NB4 (cell line): ENCODE measurements around the gene STIM2.

Source experiments
- CTCF ChIP-seq: IDR thresholded peaks from one replicate; pipeline ENCODE4 v1.5.1; 2012; ENCODE audit warnings: low read depth, low read length
- MYC ChIP-seq: IDR thresholded peaks from 2 replicates; pipeline ENCODE4 v1.6.1; 2011; ENCODE audit warnings: low read depth, low read length
- POLR2A ChIP-seq: IDR thresholded peaks from 2 replicates; pipeline ENCODE4 v1.6.1; 2011; ENCODE audit warnings: mild to moderate bottlenecking; ENCODE audit not compliant: insufficient read length; ENCODE audit errors: extremely low read depth

- TF ChIP-seq POLR2A (no peak), CTCF (no peak), MYC (no peak)
Observed at GRCh38 chr4:26878794-26879391, 18.3 kb downstream of the STIM2 start.
